CD4-positive, alpha-beta T cell treated with Interleukin-6 at 100 ng/mL for 8 hours (primary cell): ENCODE measurements around the gene HAUS3.
"Not testable (repeated sequence)": the region's sequence is repeated elsewhere in the genome, so short reads cannot be mapped to it uniquely, and the experiment has no call there.

Source experiments
- DNase-seq: peaks from one replicate; pipeline ENCODE4 v3.0.0-alpha.2; 2020; ENCODE audit warnings: mixed read lengths, low spot score

The HAUS3 gene

GRCh38 chr4:2251795-2252529, 10.0 kb upstream of the HAUS3 start:
- DNase-seq = no peak

DNA sequence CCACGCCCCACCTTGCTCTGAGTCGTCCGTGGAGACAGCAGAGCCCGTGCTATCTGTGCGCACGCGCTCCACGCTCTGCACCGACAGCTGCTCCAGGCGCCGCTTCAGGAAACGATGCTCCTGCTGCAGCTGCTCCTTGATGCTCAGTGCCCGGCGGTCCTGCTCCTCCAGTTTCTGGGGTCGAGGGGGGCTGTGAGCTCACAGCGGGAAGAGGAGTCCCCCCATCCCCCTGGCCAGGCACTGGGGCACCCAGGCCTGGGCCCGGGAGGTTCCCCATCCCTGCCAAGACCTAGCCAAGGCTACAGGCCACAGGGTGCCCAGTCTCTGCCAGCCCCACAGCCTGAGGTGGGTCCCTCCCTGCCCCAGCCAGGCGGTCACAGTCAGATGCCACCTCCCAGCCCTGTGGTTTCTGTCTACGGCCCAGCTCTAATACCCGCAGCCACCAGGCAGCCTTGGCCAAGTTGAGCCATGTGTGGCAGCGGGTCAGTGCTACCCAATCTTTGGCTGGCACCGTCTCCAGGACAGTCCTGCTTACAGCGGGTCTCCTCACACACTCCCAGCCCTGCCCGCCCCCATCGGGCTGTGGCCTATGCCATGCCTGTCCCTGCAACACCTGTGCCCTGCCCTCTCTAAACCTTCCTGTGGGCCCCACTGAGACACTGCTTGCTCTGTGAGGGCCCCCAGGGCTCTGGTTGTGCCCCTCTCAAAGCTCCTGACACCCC, 9.3 kb upstream of the HAUS3 start:
- DNase-seq = no peak

DNA sequence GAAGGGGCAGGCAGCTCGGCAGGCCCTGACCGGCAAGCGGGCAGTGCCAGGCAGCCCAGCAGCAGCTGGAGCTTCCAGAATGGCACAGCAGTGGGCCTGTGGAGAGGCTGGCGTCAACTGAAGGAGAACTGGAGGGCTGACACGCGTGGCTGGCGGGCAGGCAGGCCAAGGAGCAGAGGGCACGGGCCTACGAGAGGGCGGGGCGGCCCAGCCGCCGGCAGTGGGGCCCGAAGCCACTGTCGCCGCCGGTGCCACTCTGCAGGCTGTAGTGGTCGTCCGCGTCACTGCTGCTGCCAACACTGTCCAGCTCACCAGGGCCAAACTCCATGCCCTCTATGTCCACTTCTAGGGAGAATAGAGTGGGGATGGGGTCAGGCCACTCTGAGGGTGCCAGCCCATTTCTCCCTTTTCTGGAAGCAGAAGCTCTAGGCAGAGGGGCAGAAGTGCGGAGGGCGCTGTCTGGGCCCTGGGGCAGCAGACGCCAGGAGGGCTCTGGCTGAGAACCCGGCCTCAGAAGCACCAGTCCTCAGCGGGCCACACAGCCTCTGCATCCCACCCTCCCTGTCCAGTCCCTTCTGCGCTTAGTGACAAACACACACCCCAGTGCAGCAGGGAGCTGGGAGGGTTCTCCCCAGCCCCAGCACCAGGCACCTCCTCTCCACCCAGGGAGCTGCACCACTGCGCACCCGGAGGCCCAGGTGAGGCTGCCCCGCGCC, 8.6 kb upstream of the HAUS3 start:
- DNase-seq = no peak

DNA sequence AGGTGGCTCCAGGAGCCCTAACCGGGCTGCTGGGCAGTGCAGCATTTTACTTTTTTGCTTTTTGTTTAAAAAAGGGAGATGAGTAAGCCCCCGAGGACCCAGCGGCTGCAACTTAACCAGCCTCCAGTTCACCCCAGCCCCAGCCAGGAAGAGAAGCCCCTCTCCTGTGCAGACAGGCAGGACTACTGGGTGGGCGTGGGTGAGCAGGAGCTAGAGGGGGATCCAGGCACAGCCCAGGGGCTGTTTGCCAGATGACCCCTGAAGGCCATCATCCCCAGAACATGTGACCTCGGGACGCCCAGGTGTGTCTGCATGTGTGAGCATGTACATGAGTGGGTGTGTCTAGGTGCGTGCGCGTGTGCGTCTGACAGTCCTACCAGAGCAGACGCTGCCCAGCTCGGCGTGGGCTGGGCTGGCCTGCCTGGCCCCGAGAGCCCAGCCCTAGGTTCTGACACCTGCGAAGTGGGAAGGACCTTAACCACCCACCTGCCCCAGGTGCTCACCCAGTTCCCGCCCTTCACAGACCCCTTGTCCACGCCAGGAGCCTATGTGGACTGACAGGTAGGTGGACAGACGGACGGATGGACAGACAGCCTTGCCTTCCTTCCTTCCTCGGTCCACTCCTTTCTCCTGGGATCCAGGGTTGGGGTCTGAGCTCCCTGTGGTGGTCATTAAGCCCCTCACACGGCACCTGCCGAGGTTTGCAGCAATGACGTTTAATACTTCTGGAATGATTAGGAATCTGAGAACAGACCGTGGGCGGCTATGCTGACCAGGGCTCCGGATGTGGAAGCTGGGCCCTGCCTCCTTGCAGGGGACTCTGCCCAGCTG, 7.8 kb upstream of the HAUS3 start:
- DNase-seq = no peak

GRCh38 chr4:2248821-2249261, 6.9 kb upstream of the HAUS3 start:
- no peak for DNase-seq

DNA sequence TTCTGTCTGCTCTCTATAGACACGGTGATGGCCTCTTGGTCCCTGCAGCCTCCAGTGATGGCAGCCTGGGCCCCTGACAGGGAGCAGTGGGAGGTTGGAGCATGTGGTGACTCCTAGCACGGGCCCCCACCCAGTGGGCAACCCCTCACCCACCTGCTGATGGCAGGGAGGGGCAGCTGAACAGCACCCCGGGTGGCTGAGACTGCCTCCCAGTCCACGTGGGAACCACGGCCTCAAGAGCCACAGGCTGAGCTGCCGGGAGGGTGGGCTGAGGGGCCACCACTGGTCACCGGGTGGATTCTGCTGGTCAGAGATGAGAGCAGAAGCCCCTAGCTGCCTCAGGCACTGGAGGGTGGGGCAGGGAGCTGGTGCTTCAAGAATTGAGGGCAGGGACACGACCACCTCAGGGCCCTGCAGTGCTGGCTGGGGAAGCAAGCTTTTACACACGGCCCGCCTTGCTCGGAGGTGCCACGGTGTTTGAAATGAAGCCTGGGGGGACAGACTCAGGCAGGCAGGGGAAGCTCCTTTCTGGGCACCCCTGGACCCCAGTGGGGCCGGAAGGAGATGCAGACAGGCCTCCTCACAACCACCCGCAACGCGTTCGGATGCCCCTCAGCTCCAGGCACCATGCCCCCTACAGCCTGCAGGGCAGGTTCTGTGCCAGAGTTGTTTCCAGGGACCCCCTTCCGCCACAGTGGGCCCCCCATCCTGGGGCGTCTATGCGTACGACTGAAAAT, 6.3 kb upstream of the HAUS3 start:
- no peak for DNase-seq

GRCh38 chr4:2247128-2248043, 5.5 kb upstream of the HAUS3 start:
- DNase-seq = no peak

- DNase-seq = no peak
Measured at GRCh38 chr4:2246384-2247127, 4.6 kb upstream of the HAUS3 start.

DNA sequence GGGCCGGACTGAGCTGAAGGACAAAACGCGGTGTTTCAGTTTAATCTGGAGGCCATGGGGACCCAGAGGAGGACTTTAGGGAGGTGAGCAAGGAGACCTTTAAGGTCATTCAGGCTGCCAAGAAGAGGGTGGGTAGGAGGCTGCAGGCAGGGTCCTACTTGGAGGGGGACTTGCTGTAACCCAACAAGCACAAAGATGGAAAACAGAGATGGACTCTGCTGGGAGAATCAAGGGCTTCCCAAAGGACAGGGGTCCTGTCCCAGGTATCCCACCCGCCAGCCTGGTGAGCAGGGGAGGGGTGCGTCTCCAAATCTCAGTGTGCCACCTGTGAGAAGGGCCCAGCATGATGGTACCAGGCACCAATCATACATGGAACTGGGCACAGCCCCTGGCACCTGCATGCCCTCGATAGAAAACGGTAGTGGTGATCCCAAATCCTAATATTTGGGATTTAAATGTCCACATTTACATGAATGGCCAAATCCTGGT, 3.9 kb upstream of the HAUS3 start:
- DNase-seq = no peak

DNA sequence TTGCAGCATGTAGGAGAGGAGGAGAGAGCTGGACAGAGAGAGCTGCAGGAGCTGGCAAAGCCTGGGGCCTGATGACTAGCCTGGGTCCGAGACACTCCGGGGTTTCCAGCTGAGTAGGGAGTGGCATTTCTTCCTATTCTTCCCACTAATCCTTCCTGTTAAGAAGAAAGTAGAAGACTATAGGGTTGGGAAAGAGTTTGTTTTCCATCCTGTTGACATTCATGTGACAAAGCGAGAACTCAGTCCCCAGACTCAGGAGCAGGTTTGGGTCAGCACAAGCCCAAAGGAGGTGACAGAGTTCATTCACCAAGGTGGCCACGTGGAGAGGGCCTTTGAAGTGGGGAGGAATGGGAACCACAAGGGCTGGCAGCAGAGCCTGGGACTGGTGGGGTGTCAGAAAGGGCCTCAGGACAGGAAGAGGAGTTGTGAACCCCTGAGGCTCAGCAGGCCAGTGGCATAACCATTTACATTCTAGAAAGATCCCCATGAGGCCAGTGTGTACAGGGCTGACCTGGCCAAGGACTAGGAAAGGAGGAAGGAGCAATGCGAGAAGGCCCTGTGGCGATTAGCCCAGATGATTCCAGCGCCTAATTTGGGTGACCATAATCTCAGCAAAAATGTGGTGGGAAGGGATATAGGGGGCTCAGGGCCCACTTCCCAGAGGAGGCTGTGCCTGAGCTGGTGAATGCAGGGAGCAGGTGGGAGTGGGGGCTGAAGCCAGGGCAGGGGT, 3.3 kb upstream of the HAUS3 start:
- DNase-seq = no peak

GRCh38 chr4:2243681-2244380, 1.9 kb upstream of the HAUS3 start:
- DNase-seq = no peak

- DNase-seq = no peak
Measured at GRCh38 chr4:2241003-2241402, 918 bp downstream of the HAUS3 start.

GRCh38 chr4:2236944-2237666, 4.8 kb downstream of the HAUS3 start:
- no peak for DNase-seq

DNA sequence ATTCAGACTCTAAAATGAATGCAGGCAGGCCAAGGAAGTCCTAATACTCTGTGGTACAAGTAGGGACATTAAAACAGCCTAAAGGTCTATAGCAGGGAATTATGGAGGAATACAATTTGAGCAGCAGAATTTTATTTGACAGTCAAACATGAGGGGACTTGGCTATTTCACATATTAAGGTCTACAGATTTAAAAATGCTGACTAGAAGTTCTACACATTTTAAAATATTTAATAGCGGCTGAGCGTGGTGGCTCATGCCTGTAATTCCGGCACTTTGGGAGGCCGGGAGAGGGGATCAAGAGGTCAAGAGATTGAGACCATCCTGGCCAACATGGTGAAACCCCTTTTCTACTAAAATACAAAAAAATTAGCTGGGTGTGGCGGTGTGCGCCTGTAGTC, 10.8 kb downstream of the HAUS3 start:
- DNase-seq = no peak

GRCh38 chr4:2226261-2226660, 15.7 kb downstream of the HAUS3 start:
- no peak for DNase-seq

- DNase-seq = no peak
Measured at GRCh38 chr4:2222838-2223237, 19.1 kb downstream of the HAUS3 start.

- DNase-seq = not testable (repeated sequence)
Measured at GRCh38 chr4:2221378-2221777, 20.5 kb downstream of the HAUS3 start.
